Ovary (tissue), 3 donors: ENCODE measurements around the gene ZNF254.

Source experiments
- CTCF ChIP-seq, 3 donors: fragments of 450-650 bp in 2 of 3; fragments of 200-600 bp in 1 of 3; IDR thresholded peaks; one replicate each; pipeline versions ENCODE4 v1.5.1 to v1.8.0; 2016 to 2022; ENCODE audit warnings: antibody characterized with exemption in 3 of 3, mild to moderate bottlenecking in 1 of 3
- EP300 ChIP-seq: sonication (generic); formaldehyde crosslinking; IDR thresholded peaks from one replicate; pipeline ENCODE4 v1.6.1; 2017; ENCODE audit warnings: antibody characterized with exemption
- POLR2A ChIP-seq: fragments of 450-650 bp; IDR thresholded peaks from one replicate; pipeline ENCODE4 v1.6.1; 2017; ENCODE audit warnings: antibody characterized with exemption, mild to moderate bottlenecking, moderate library complexity
- donor health status: DM: no; HTN: no; CAD: no.

GRCh38 chr19:24062190-24062589, 24.8 kb upstream of the ZNF254 start:
- TF ChIP-seq CTCF (IDR thresholded peaks at IDR 0.05) (no peak), POLR2A (no peak), EP300 (no peak)
